Spleen (tissue), 13 donors: ENCODE measurements around the gene DEFB108B. TPM values are rescaled to one million over a fixed set of nuclear protein-coding genes. Genes with fewer than 3 reads are reported as not detected.
A peak's percentile ranks its signal among the peaks of the same experiment; 100 is the strongest.
"Not testable (repeated sequence)": the region's sequence is repeated elsewhere in the genome, so short reads cannot be mapped to it uniquely, and the experiment has no call there.

ENCODE experiments used
- DNase-seq: peaks from one replicate; pipeline ENCODE4 v3.0.0-alpha.2; 2020
- H3K27ac ChIP-seq, 8 donors: fragments of 200-600 bp; sonication (generic) in 7 of 8; 1 replicate in 4 of 8; 2 replicates in 4 of 8; pipeline versions ENCODE4 v1.5.0 to v1.8.0; 2016 to 2021; ENCODE audit warnings: inconsistent platforms in 4 of 8, mild to moderate bottlenecking in 4 of 8, moderate library complexity in 1 of 8
- H3K27me3 ChIP-seq, 7 donors: fragments of 200-600 bp; sonication (generic) in 6 of 7; replicated peaks in 1 of 7; 1 replicate in 4 of 7; 2 replicates in 3 of 7; pipeline versions ENCODE4 v1.5.0 to v1.8.0; 2016 to 2021; ENCODE audit warnings: inconsistent platforms in 3 of 7, mild to moderate bottlenecking in 1 of 7
- H3K36me3 ChIP-seq, 6 donors: fragments of 200-600 bp; sonication (generic) in 5 of 6; 1 replicate in 4 of 6; 2 replicates in 2 of 6; pipeline versions ENCODE4 v1.5.0 to v1.8.0; 2016 to 2021; ENCODE audit warnings: inconsistent platforms in 2 of 6
- H3K4me1 ChIP-seq, 6 donors: fragments of 200-600 bp; sonication (generic) in 5 of 6; 1 replicate in 3 of 6; 2 replicates in 3 of 6; pipeline versions ENCODE4 v1.5.0 to v1.8.0; 2016 to 2021; ENCODE audit warnings: inconsistent platforms in 3 of 6
- H3K4me3 ChIP-seq, 8 donors: fragments of 200-600 bp; sonication (generic) in 7 of 8; 1 replicate in 4 of 8; 2 replicates in 4 of 8; pipeline versions ENCODE4 v1.5.0 to v1.8.0; 2016 to 2021; ENCODE audit warnings: inconsistent platforms in 4 of 8, mild to moderate bottlenecking in 4 of 8, moderate library complexity in 2 of 8
- H3K9me3 ChIP-seq, 8 donors: fragments of 200-600 bp; sonication (generic) in 7 of 8; 1 replicate in 4 of 8; 2 replicates in 4 of 8; pipeline versions ENCODE4 v1.5.0 to v1.8.0; 2016 to 2021; ENCODE audit warnings: inconsistent platforms in 4 of 8
- POLR2A ChIP-seq, 3 donors: fragments of 450-650 bp; IDR thresholded peaks; one replicate each; pipeline ENCODE4 v1.5.1; 2017; ENCODE audit warnings: antibody characterized with exemption in 3 of 3, mild to moderate bottlenecking in 1 of 3
- POLR2AphosphoS5 ChIP-seq, 3 donors: sonication (generic); formaldehyde crosslinking; IDR thresholded peaks; one replicate each; pipeline ENCODE4 v1.5.1; 2017; ENCODE audit warnings: antibody characterized with exemption in 3 of 3
- WGBS, 5 donors: extraction: QIAGEN DNeasy Blood & Tissue Kit in 3 of 5; methylation state at CpG; one replicate each; pipeline versions ENCODE4 v1.1.5 to v1.1.7; 2013 to 2018; 5-methylcytosine and 5-hydroxymethylcytosine counted together
- intact Hi-C: fragments of 100-400 bp; cut with DNase I; formaldehyde crosslinking; loops from one replicate; pipeline ENCODE4 v1.15.0; 2023; ENCODE audit warnings: low total_unique reads
- long read RNA-seq, 2 donors: transcript quantifications; one replicate each; lab custom pipeline, GENCODE V29; 2026
- polyA plus RNA-seq, 3 donors: library from polyadenylated mRNA; stranded (reverse); fragments of 200-250 nt; gene quantifications; one replicate each; pipeline ENCODE4 v1.2.1, GENCODE V29; 2013
- total RNA-seq, 7 donors: library from RNA; depleted of rRNA in 3 of 7; stranded (reverse); fragments of >200 nt in 3 of 7; fragmentation: NEBNext Ultra II Directional in 4 of 7; extraction: Animal tissue kit (Norgen Biotek cat#: 25700) in 4 of 7; gene quantifications; one replicate each; pipeline versions ENCODE4 v1.1.0 to v1.2.1, GENCODE V29; 2016 to 2021
- TF ChIP-seq, protein P1 (sequence below), 11 experiments: fragments of 200-600 bp in 7 of 11; fragments of 450-650 bp in 4 of 11; sonication (generic) in 4 of 11; IDR thresholded peaks in 8 of 11; conservative IDR thresholded peaks in 3 of 11; 1 replicate in 7 of 11; 2 replicates in 4 of 11; pipeline versions ENCODE4 v1.4.0 to v1.8.0; 2016 to 2021; ENCODE audit warnings: antibody characterized with exemption in 11 of 11, inconsistent platforms in 4 of 11, mild to moderate bottlenecking in 1 of 11
- donor health status: healthy with polysubstance abuse.
- donor health status: DM: no; HTN: no; CAD: no; lungs with moderate emphysema.
- donor health status: DM: no; HTN: no; CAD: no.
- donor health status: Bipolar disorder and iron deficiency.
- donor health status: healthy.
- donor health status: DM: no; HTN: no; CAD: no.
- donor health status: DM: yes; HTN: yes; CAD: no.

DEFB108B gene
- not detected for total RNA-seq
- not detected for polyA plus RNA-seq
- long read RNA-seq, donor 1 = 0 reads
- long read RNA-seq, donor 2 = 0 reads

GRCh38 chr11:71832811-71833210 is at the start of gene DEFB108B:
TSS of gene DEFB108B (plus strand) at chr11:71833200. CDS start at chr11:71833200, 0 bp downstream.
- H3K9me3 ChIP-seq, H3K27me3 ChIP-seq, intact Hi-C loops, DNase-seq, H3K4me3 ChIP-seq, H3K4me1 ChIP-seq, H3K27ac ChIP-seq, H3K36me3 ChIP-seq: not testable (repeated sequence)
- 0 to 64% (median 0%) methylated on average over 1 of the region's 1 CpG for WGBS, 5 donors

GRCh38 chr11:71786114-71786847 is 46.7 kb upstream of the DEFB108B start:
- H3K36me3 ChIP-seq, intact Hi-C loops, H3K27me3 ChIP-seq, H3K9me3 ChIP-seq, DNase-seq: not testable (repeated sequence)
- 5 to 11% (median 8%) methylated on average over 20 to 40 of the region's 40 CpGs for WGBS, 5 donors
- peak in 2 of 3 donors; percentile 46 to 49 for TF ChIP-seq POLR2AphosphoS5 (IDR thresholded peaks at IDR 0.05)
- TF ChIP-seq POLR2A (IDR thresholded peaks at IDR 0.05) = peak in 1 of 3 donors; percentile 22
- Histone ChIP-seq H3K27ac (peak overlapping the region in 7 of 8 donors; percentile 51 to 94 (median 85)), H3K4me1 (peaks cover 0 to 14% (median 5%) of the 10 kb centered on the region in 6 donors), H3K4me3 (peak overlapping the region; percentile 38 to 88 (median 55))

GRCh38 chr11:71786848-71787097 is 46.2 kb upstream of the DEFB108B start:
- DNase-seq = peak; percentile 100
- H3K9me3 ChIP-seq, intact Hi-C loops, H3K36me3 ChIP-seq, H3K27me3 ChIP-seq: not testable (repeated sequence)
- Histone ChIP-seq H3K27ac (peak overlapping the region in 7 of 8 donors; percentile 47 to 94 (median 91)), H3K4me1 (peaks cover 0 to 14% (median 5%) of the 10 kb centered on the region in 6 donors), H3K4me3 (peak overlapping the region in 7 of 8 donors; percentile 42 to 88 (median 67))
- 0 to 2% (median 1%) methylated on average over 14 to 22 of the region's 22 CpGs for WGBS, 5 donors

DNA sequence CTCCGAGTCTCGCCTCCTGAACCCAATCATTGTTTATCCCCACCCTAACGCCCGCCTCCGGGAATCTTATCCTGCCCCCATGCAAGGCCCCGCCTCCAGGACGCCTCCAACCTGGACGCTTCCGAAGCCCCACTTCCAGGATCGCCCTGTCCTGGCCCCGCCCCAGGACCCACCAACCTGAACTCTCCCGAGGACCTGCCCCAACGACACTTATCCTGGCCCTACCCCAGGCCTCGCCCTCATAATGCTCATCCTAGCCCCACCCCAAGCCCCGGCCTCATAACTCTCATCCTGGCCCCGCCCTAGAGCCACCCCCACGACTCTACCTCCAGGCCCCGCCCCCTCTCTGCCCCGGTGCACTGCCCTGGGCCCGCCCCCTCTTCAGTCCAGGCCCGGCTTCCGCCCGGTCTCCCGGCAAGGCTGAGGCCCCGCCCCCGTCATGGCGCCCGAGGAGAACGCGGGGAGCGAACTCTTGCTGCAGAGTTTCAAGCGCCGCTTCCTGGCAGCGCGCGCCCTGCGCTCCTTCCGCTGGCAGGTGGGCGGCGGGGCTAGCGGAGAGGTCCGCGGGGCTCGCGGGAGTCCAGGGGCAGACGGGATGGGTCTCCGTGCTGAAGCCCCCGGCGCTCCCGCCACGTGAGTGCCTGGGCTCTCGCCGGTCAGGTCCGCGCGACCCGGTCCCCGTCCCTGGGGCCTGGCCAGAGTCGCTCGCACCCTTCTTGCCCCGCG is 45.7 kb upstream of the DEFB108B start:
- TF ChIP-seq POLR2A (IDR thresholded peaks at IDR 0.05) = no peak
- TF ChIP-seq, protein P1, sequence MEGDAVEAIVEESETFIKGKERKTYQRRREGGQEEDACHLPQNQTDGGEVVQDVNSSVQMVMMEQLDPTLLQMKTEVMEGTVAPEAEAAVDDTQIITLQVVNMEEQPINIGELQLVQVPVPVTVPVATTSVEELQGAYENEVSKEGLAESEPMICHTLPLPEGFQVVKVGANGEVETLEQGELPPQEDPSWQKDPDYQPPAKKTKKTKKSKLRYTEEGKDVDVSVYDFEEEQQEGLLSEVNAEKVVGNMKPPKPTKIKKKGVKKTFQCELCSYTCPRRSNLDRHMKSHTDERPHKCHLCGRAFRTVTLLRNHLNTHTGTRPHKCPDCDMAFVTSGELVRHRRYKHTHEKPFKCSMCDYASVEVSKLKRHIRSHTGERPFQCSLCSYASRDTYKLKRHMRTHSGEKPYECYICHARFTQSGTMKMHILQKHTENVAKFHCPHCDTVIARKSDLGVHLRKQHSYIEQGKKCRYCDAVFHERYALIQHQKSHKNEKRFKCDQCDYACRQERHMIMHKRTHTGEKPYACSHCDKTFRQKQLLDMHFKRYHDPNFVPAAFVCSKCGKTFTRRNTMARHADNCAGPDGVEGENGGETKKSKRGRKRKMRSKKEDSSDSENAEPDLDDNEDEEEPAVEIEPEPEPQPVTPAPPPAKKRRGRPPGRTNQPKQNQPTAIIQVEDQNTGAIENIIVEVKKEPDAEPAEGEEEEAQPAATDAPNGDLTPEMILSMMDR (IDR thresholded peaks at IDR 0.05 in 8 of 11, conservative IDR thresholded peaks at IDR 0.05 in 3 of 11) = no peak
- peak; percentile 56 to 76 (median 73) for TF ChIP-seq POLR2AphosphoS5 (IDR thresholded peaks at IDR 0.05)
- peaks cover 0 to 14% (median 5%) of the 10 kb centered on the region in 6 donors for H3K4me1 ChIP-seq
- intact Hi-C loops = no loop called here
- peaks cover 0 to 8% (median 0%) of the 10 kb centered on the region in 6 donors for H3K36me3 ChIP-seq
- 0 to 1% (median 0%) methylated on average over 29 to 62 of the region's 62 CpGs for WGBS, 5 donors
- DNase-seq = peak; percentile 98
- H3K4me3 ChIP-seq = peak overlapping the region; percentile 44 to 88 (median 65)
- peak overlapping the region in 7 of 8 donors; percentile 51 to 94 (median 91) for H3K27ac ChIP-seq
- no peaks in the 10 kb centered on the region for H3K9me3 ChIP-seq
- no peaks in the 10 kb centered on the region for H3K27me3 ChIP-seq

GRCh38 chr11:71787824-71788454 is 45.1 kb upstream of the DEFB108B start:
- Histone ChIP-seq H3K4me3 (peak overlapping the region; percentile 44 to 88 (median 65)), H3K4me1 (peaks cover 0 to 14% (median 5%) of the 10 kb centered on the region in 6 donors), H3K27ac (peak overlapping the region in 7 of 8 donors; percentile 51 to 94 (median 91))
- intact Hi-C loops, H3K9me3 ChIP-seq, H3K27me3 ChIP-seq, H3K36me3 ChIP-seq, DNase-seq: not testable (repeated sequence)
- WGBS, 5 donors = 1 to 3% (median 3%) methylated on average over 16 to 19 of the region's 19 CpGs

DNA sequence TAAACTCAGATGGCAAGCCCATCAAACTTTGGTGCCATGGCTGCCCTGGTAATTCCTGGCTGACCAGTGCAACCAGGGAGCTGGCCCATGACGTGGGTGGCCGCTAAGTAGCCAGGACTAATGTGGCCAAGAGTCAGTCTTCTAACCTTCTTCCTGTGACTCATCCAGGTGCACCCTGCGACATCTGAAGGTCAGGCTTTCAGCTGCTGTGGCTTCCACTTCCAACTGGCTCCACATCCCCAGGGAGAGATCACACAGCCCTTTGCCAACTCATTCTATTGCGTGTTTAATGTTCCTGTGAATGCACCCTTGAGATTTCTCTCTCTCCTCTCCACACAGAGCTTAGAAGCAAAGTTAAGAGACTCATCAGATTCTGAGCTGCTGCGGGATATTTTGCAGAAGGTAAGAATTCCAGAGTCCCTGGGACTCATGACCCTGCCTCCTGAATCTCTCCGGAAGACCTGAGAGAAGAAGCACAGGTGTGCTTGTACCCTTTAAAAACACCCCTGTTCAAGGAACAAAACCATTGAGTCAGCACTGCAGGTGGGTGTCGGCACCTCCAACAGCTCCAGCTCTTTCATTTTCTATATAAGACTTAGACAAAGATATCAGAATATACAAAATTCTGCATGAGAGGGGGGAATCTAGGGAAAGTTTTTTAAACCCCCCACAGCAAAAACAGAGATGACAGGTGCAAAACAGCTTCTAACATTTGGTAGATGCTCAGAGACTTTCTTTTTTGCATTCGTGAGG is 43.4 kb upstream of the DEFB108B start:
- intact Hi-C loops, H3K9me3 ChIP-seq, H3K4me3 ChIP-seq, H3K27me3 ChIP-seq, H3K27ac ChIP-seq, DNase-seq: not testable (repeated sequence)
- 79 to 93% (median 86%) methylated on average over 6 to 8 of the region's 8 CpGs for WGBS, 5 donors
- Histone ChIP-seq H3K36me3 (peaks cover 0 to 12% (median 0%) of the 10 kb centered on the region in 6 donors), H3K4me1 (peaks cover 0 to 14% (median 5%) of the 10 kb centered on the region in 6 donors)

GRCh38 chr11:71791111-71791510 is 41.9 kb upstream of the DEFB108B start:
- intact Hi-C loops, H3K27ac ChIP-seq: not testable (repeated sequence)
- 56 to 70% (median 66%) methylated on average over 7 of the region's 7 CpGs for WGBS, 5 donors

More at GRCh38 chr11:71791111-71791510, 41.9 kb upstream of the DEFB108B start:
- not testable (repeated sequence) for H3K9me3 ChIP-seq, H3K4me3 ChIP-seq, DNase-seq, H3K27me3 ChIP-seq
- H3K36me3 ChIP-seq = peaks cover 0 to 15% (median 0%) of the 10 kb centered on the region in 6 donors
- peaks cover 0 to 11% (median 5%) of the 10 kb centered on the region in 6 donors for H3K4me1 ChIP-seq
